Measurements from ENCODE around the gene DLL1.

Gene DLL1

GRCh38 chr6:170238741-170239565 is 51.9 kb downstream of the DLL1 start:
- Histone ChIP-seq H3K27ac (no peak overlapping the region), H3K4me3 (no peak overlapping the region)

DNA sequence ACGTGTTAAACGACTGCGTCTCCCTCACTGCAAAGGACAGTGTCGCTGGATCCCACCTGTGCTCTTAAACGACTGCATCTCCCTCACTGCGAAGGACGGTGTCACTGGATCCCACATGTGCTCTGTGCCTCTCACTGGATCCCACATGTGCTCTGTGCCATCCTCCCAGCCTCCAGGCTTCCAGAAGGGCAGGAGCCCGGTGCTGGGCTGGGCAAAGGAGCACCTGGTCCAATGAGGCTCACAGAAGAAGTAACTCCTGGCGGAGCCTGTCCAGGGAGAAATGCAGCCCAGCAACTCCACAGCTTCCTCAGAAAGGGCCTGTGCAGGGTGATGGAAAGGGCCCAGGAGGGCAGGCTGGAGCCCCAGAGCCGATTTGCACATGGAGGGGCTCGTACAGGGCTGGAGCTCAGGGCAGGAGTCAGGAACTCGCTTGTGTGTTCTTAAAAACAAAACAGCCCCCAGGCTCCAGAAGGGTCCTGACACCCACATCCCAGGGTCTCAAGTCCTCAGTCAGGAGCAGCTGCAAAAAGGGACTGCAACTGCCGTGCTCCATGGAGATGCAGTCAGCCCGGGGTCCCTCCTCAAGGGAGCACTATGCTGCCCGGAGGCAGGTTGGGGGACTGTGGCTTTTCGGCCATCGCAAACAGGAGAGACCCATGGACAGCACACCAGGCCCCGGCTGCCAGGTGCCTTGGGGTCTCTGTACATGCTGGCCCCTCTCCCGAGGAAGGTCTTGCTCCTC is 52.7 kb downstream of the DLL1 start:
- Histone ChIP-seq H3K27ac (no peak overlapping the region), H3K4me3 (no peak overlapping the region)

- H3K27ac ChIP-seq: no peak overlapping the region
Observed at GRCh38 chr6:170236131-170236836, 54.6 kb downstream of the DLL1 start.

DNA sequence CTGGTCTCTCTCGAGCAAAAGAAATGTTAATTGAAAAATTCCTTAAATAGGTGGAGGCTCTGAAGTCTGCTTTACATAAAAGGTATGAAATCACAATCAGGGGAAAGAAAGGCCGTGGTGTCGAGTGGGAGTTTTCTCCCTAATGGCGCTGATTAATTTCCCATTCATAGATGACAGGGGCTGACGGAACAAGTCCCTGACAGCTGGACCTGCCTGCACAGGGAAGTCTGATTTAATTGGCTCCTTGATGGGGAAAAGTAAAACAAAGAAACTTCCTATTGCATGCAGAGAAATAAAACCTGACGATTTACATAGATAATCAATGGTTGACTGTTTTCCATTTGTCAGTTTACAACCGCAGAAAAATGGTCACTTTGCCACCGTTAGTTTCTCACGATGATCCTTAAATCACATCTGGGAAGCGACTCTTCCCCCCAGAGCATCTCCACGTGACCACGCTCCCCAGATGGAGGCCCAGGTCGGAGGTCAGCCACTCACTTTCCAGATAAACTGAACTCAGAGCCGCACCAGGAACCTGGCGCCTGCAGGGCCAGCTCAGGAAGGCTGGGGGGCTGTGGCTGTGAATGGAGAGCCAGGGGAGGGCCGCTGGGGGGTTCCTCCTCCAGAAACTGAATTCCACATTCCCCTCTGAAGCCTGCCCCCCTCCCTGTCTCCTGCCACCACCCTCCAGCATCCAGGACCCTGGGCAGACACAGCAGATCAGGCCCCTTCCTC is 55.3 kb downstream of the DLL1 start:
- H3K27ac ChIP-seq: no peak overlapping the region

More at GRCh38 chr6:170236131-170236836, 54.6 kb downstream of the DLL1 start:
- H3K4me3 ChIP-seq: no peak overlapping the region

GRCh38 chr6:170234419-170234818 is 56.5 kb downstream of the DLL1 start:
- Histone ChIP-seq H3K27ac (no peak overlapping the region), H3K4me3 (no peak overlapping the region)

More for the DNA sequence above, 55.3 kb downstream of the DLL1 start:
- H3K4me3 ChIP-seq: no peak overlapping the region

GRCh38 chr6:170233286-170234205 is 57.3 kb downstream of the DLL1 start:
- H3K27ac ChIP-seq: no peak overlapping the region
- H3K4me3 ChIP-seq: no peak overlapping the region

All from skin epidermis (tissue), 12 donors.